GM19395 (cell line): ENCODE data around the gene RAI14.

Source experiments
- ATAC-seq: cut with Tn5 transposase; IDR thresholded peaks from one replicate; pipeline ENCODE4 v1.9.1; 2021; ENCODE audit warnings: mild to moderate bottlenecking, moderate library complexity; ENCODE audit not compliant: unreplicated experiment

The RAI14 gene

DNA sequence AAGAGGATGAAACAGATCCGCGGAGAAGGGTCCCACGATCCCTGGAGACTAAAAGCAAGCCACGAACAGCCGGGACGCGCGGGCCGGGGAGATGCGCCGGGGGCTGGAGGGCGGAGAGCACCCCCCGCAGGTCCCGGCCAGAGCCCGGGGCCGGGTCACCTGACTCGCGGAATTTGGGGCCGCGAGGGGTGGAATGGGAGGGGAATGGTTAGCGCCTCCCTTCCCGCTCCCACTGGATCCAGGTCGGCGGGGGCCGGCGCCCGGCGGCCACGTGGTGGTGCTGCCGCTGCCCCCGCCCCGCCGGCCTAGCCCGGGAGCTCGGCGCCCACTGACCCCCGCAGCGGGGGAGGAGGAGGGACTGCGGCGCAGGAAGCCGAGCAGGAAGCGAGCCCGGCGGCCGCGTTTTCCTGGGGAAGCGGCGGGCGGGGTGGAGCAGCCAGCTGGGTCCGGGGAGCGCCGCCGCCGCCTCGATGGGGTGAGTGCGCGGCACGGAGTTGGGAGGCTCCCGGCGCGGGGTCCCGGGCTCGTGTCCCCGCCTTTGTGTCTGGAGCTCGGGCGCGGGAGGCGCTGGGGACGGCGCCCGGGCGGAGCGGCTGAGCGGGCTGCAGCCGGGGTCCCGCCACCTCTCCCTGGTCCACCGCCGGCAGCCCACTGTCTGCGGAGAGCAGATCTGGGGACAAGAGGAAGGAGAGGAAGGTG is at the start of gene RAI14:
Gene RAI14, plus strand, starts transcription at position 328 of the 699 bp plus-strand sequence. CDS start 30,592 bp downstream, outside the sequence.
- no peak for ATAC-seq

DNA sequence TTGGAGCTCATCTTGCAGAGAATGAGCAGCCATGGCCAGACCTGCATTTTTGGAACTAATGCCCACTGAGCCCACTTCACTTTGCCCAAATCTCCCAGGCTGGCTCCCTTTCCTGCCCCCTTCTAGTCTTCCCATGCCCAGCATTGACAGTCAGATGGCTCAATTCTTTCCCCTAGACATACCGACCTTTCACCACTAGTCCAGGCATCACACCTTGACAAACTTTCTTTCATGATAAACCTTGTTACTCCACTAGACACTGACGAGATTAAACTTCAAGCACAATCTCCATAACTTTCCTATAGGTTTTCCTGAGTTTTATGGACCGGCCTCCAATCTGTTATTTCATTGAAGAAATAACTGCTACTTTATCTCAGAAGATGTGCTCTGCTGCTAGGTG is 47.8 kb upstream of the RAI14 start:
- no peak for ATAC-seq

- ATAC-seq = no peak
Observed at GRCh38 chr5:34608859-34609648, 47.1 kb upstream of the RAI14 start.

DNA sequence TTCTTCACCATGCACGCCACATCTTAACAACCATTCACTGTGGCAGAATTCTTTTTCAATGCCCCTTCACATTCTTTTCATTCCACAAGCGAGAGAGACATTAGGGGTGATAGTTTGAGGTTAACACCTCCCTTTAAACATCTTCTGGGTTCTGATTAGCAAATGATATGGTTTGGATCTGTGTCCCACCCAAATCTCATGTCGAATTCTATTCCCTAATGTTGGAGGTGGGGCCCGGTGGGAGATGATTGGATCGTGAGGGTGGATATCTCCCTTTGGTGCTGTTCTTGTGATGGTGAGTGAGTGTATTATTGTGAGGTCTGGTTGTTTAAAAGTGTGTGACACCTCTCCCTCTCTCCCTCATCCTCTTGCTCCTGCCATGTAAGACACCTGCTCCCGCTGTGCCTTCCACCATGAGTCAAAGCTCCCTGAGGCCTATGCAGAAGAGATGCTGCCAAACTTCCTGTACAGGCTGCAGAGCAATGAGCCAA is 46.1 kb upstream of the RAI14 start:
- no peak for ATAC-seq

DNA sequence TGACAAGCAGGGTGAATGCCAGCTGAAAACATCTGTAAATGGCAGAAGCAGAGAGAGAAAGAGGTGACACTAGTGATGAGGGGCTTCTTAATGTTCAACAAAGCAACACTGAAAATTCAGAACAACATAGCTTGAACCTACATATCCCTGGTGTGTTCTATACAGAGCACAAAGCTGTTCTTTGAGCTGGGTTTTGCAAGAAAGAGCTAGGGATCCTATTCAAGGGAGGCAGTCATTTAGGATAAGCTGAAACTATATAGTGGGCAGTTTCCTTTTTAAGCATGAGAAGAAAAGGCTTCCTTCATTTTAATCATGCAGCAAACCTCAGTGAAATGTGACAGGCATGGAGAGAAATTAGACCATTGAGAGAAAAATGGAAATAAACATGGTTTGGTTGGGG is 45.6 kb upstream of the RAI14 start:
- no peak for ATAC-seq

DNA sequence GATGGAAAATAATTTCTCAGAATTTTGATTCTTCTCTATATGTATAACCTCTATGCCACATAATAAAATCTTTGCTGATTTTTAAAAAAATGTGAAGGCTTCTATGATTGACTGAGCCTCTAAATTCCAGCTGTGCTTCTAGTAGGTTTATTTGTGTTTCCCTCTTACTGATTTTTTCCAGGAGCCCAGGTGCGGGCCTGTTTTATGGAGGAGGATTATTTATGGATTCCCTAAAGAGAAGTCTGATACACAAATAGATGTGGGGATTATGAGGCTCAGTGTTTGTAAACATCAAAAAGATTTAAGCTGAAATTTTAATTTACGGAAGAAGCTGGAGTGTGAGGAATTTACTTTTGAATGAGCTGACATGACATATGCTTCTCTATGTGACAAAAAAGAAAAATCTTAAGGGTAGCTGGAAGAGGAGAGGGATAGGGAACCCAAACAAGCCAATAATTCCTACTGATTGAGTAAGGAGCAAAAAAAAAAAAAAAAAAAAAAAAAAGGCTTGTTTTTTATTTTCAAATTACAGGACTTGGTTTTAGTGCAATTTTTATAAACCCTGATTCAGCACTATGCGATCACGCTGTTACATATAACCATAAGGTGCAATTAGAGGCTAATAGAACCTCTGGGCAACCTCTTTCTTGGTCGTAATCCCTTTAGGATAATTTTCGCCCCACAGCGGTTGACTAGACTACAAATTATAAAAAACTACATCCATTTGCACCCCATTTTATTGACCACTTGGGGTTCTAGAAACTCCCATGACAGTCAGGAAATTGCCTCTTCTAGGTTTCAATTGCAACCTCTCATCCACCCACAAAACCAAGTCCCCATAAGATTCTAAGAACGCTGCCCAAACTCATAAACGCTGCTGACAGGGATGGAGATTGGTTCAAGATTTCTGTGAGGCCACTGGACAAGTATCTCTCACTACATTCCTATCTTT is 44.4 kb upstream of the RAI14 start:
- ATAC-seq = no peak

DNA sequence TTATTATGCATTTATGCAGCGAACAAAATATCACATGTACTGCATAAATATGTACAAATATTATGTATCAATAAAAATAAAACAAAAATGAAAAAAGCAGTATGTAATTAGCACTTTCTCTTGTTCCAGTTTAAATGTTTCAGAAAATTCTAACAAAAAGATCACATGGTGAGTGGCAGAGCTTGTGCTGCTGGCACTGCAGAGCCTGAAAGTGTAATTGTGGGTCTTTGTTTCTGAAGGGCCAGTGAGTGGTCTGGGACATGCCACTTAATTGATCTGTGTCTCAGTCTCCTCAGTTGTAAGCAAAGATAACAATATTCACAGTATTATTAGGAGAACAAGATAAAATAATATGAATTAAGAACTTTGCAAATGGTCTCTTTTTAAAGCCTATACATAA is 39.5 kb upstream of the RAI14 start:
- no peak for ATAC-seq

GRCh38 chr5:34618371-34619065 is 37.6 kb upstream of the RAI14 start:
- ATAC-seq = no peak

GRCh38 chr5:34620185-34620584 is 35.9 kb upstream of the RAI14 start:
- ATAC-seq = no peak

DNA sequence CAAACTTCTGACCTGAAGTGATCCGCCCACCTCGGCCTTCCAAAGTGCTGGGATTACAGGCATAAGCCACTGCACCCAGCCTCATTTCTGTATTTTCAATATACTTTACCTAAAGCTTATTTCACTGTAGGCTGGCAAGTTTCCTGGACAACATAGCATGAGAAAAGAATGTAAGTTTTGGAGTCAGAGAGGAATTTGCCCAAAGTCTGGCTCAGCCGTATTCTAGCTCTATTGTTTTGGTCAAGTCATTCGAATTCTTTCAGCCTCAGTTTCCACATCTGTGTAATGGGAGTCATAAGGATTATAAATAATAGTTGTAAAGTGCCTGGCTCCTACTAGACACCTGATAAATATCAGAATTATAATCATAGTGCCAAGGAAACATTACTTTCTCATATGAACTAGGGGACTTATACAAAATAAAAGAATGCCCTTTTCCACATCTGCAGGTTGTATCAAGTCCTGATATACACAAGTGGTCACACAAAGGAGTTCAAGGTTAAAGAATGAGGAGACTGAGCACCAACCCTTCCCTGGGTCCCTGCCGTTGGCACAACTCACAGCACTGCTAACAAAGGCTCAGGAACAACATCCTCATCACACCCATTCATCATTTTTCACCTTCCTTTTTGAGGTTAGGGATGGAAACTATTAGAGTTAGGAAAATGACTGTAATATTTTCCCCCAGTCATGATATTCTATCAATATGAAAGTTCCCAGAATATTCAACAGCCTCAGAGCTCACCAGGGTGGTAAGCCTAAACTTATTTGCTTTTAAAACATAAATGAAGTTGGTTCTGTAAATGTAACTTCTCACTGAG is 34.6 kb upstream of the RAI14 start:
- no peak for ATAC-seq

DNA sequence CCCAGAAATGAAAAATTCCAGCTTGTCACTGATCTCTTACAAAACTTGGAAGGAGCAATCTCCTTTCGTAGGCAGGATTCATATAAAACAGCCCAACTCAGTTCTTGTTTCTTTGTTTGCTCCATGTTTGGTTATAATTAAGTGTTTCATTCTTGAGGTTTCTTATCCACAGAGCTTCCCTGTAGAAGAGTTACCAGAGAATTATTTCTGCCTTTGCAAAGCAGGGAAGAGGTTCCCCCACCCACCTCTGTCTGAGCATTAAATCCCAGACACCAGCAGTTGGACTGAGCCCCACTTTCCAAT is 34.1 kb upstream of the RAI14 start:
- ATAC-seq = no peak

- no peak for ATAC-seq
Observed at GRCh38 chr5:34624691-34625090, 31.4 kb upstream of the RAI14 start.

DNA sequence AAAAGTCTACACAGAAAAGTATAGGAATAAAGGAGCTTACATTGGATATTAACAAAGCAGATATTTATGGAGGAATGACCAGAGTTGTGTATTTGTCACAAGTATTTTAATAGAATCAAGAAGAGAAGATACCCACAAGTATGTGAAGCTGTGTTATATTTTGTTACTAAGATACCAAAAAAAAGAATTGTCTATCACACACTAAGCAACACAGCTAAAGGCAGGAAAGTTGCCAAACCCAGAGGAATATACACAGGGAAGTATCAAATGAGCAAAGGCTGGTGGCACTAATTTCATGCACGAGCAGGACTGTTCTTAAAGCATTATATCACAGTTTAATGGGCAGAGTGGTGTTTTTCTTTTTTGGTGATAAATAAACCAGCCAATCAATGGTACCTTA is 30.9 kb upstream of the RAI14 start:
- ATAC-seq = no peak

DNA sequence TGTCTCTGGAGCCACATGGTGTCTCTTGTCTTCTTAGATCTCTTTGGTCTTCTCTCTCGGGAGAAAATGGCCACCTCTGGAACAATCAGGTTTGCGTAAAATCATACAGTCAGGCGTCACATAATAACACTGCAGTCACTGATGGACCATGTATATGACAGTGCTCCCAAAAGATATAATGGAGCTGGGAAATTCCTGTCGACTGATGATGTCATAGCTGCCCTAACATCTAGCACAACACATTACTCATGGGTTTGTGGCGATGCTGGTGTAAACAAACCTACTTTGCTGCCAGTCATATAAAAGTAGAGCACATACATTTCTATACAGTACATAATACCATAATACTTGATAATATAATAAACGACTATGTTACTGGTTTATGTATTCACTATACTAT is 30.1 kb upstream of the RAI14 start:
- no peak for ATAC-seq

DNA sequence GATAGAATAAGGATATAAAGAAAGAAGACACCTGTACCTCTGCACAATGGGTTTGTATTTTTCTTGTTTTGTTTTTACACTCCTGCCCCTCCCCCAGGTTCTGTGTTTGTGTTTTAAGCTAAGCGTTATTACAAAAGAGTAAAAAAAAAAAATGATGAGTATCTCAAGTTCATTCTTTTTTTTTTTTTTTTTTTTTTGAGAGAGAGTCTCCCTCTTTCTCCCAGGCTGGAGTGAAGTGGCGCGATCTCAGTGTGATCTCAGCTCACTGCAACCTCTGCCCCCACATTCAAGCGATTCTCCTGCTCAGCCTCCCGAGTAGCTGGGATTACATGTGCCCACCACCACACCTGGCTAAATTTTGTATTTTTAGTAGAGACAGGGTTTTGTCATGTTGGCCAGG is 29.4 kb upstream of the RAI14 start:
- no peak for ATAC-seq

DNA sequence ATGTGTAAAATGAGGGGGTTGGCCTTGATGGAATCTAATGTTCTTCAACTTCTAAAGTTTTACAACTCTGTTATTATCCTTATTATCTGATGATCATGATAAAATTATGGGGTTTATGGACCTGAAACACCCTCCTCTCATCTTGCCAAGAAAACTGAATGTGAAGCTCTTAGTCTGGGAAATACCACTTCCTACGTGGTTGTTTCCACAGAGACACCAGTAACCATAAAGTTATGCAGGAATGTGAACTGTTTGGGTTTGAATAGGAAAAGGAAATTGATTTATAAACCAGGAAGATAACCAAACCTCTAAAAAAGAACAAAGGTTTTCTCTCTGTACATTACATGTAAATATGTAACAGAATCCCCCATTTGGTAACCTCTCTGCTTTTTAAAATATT is 28.3 kb upstream of the RAI14 start:
- ATAC-seq = no peak

- no peak for ATAC-seq
Observed at GRCh38 chr5:34628373-34628772, 27.8 kb upstream of the RAI14 start.

- ATAC-seq = no peak
Observed at GRCh38 chr5:34630596-34630995, 25.5 kb upstream of the RAI14 start.

DNA sequence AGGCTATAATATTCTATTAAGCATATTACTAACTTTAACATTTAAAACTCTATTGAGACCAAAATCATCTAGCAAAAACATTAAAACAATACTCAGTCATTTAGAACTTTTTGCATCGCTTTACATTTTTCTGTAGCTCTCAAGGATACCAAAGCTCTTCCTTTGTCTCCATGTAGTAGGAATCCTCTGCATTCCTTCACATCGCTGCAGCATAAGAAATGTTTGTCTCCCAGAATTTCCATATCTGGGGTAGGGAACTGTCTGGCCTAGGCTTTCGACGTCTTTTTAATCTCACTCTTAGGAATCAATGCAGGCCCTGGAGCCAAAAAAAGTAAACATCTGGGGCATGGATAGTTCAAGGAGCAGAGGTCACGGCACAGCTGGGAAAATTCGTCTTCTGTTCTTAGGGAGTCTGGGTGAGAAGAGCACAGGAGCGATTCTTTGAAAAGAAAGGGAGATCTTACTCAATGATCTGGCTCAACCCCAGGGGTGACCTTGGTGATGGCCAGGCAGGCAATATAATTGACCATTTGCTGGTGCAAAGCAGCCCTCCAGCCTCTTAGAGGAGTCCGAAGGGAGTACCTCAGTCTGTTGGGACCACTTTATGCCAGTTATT is 23.2 kb upstream of the RAI14 start:
- ATAC-seq = no peak
